GM18858 (cell line): ENCODE measurements around the gene LYSMD2.
"Not testable (repeated sequence)": the region's sequence is repeated elsewhere in the genome, so short reads cannot be mapped to it uniquely, and the experiment has no call there.

ENCODE experiments used
- ATAC-seq: cut with Tn5 transposase; IDR thresholded peaks from one replicate; pipeline ENCODE4 v1.9.1; 2021; ENCODE audit not compliant: unreplicated experiment

LYSMD2 gene

GRCh38 chr15:51737522-51738305, at the start of gene LYSMD2:
TSS of gene LYSMD2 (minus strand) at chr15:51737655. CDS start at chr15:51737622, 33 bp downstream.
- no peak for ATAC-seq

- ATAC-seq: not testable (repeated sequence)
Observed at GRCh38 chr15:51787130-51787529, 49.7 kb upstream of the LYSMD2 start.

DNA sequence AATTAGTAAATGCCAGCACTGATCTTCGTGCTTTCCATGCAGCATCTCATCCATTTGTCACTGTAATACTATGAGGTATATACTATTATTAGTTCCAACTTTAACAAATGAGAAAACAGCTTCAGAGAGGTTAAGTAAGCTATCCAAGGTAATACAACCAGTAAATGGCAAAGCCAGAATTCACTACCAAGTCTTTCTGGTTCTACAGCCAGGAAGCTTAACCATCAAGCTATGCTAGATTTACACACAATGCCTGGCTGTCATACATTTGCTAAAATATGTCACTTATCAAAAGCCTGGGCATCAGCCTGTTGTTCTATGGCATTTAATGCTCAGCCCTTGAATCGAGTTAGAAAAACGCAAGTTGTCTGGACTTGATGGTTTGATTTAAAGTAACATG, 46.5 kb upstream of the LYSMD2 start:
- ATAC-seq: no peak

GRCh38 chr15:51782357-51782896, 45.0 kb upstream of the LYSMD2 start:
- ATAC-seq: no peak

GRCh38 chr15:51781506-51781905, 44.1 kb upstream of the LYSMD2 start:
- no peak for ATAC-seq

DNA sequence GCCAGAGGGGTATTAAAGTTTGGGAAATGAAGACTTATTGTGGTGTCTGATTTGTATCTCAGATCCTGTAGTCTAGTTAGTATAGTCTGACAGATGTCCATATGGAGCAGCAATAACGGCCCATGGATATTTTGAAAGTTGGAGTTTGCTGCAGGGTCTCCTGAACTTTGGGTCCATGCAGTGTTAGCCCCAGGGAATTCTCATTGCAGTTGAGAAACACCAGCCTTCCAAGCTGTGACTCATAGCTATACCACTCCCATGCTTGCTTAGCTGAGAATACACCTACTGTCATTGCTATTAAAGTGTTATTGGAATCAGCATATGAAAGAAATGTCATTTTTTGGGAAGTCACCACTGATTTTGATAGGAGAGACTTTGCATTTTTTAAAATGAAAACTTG, 43.2 kb upstream of the LYSMD2 start:
- no peak for ATAC-seq

DNA sequence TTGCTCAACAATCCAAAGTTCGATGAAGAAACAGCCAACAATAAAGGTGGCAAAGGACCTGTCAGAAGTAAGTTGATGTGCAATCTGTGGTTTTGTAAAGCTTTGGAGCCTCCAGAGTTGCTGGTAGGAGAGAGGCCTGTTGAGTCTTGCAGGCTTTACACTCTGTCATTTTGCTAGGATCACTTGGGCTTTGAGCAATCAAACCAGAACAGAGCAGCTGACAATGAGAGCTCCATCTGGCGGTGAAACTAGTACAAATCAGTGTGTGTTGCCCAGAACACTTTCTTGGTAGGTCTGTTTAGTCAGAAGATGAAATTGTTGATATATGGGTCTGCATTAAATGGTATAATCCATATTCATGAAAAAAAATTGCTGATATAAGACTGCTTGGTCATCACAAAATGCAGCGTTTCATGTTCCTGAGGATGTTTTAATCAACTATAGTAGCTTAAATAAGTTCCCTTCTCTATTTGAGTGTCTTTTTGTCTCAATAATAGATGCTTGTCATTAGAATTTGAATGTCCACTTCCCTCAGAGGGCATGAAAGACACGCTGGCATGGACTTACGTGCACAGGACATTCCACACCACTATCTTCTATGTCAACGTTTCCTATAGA, 39.6 kb upstream of the LYSMD2 start:
- no peak for ATAC-seq

- ATAC-seq: no peak
Observed at GRCh38 chr15:51775967-51776816, 38.7 kb upstream of the LYSMD2 start.

DNA sequence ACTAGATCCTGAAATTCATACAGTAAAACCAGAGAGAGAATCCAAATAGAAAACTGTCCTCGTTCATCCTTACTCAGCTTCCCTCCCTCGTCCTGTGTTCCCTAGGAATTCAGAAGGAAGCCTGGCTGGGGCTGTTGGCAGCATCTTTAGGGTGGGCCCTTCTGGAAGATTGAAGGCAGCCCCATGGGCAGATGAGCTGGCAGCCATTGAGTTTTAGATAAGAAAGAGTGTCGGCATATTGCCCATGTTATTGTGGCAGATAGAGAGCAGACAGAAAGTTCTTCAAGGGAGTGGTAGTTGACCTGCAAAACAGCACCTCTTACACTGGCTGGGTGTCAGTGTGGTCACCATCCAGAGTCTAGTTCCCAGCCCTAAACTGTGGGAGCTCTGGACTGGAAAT, 37.5 kb upstream of the LYSMD2 start:
- ATAC-seq: no peak

DNA sequence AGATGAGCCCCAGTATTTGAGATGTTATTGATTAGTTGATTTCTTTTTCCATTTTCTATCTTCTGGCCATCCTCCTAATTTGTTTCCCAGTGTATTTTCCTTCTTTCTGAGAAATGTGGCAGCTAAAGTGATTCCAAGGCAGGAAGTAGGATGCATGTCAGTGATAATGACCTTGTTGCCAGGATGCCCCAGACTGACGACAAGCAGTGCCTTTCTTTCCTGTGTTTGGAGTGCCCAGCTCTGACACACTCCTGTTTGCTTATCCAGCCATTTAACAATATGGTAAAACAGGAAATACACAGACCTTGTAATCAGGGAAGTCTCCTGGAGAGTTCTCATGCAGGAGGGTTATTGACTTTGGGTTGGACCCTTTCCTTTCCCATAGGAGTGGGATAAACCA, 34.3 kb upstream of the LYSMD2 start:
- no peak for ATAC-seq

DNA sequence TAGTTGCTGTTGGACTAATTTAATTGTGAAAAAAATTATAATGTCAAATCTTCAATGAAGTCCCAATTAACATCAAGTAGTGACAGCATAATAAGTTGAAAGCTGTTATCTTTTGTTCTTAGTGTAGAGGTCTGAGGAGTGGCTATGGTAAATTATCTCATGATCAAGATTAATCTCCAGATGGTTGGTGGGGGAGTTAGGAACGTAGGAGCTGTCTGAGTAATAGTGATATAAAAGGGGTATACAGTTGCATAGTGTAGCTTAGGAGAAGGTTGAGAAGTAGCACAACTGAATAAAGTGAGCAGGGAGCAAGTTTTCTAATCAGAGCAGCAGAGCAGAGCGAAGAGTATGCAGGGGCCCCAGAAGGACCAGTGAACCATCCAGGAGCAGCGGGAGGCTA, 33.4 kb upstream of the LYSMD2 start:
- no peak for ATAC-seq

- no peak for ATAC-seq
Observed at GRCh38 chr15:51768018-51768417, 30.6 kb upstream of the LYSMD2 start.

GRCh38 chr15:51766341-51766740, 28.9 kb upstream of the LYSMD2 start:
- no peak for ATAC-seq

DNA sequence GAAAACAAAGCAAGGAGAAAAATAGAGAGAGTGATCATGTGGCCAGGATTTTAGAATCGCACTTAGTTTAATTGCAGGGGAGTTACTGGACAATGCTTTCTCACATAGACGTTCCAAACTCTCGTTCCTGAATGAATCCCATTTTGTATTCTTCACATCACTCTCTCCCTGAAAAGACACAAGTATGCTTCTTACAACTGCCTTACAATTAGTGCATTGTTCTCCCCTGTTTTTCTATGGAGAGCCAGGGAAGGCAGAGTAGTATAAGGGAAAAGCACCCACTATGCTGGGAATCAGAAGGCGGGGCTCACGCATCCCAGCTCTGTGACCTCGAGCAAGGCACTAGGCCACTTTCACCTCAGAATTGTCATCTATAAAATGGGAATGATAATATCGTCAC, 28.3 kb upstream of the LYSMD2 start:
- ATAC-seq: no peak

GRCh38 chr15:51760805-51761204, 23.4 kb upstream of the LYSMD2 start:
- ATAC-seq: no peak

DNA sequence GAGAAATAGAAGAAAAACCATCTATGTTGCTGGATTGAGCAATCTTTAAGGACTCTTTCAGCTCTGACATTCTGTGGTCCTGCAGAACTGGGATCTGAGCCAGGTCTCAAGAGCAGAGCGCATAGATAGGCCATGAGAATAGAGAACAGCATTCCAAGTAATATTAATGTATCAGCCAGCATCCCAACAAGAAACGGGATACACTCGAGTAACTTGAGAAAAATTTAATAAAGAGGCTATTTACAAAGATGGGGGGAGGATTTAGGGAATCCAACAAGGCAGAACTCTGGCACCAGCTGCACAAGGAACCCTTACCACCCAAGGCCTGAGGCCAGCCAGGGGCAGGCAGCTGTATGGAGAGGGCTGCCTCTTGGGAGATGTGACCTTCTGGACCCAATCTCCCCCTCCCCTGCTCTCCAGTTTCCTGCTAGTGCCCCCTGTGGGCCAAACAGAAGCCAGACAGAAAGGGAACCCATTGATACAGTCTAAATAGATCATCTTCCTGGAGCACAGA, 22.2 kb upstream of the LYSMD2 start:
- ATAC-seq: no peak

- ATAC-seq: no peak
Observed at GRCh38 chr15:51758645-51759044, 21.2 kb upstream of the LYSMD2 start.

GRCh38 chr15:51757450-51757849, 20.0 kb upstream of the LYSMD2 start:
- no peak for ATAC-seq

DNA sequence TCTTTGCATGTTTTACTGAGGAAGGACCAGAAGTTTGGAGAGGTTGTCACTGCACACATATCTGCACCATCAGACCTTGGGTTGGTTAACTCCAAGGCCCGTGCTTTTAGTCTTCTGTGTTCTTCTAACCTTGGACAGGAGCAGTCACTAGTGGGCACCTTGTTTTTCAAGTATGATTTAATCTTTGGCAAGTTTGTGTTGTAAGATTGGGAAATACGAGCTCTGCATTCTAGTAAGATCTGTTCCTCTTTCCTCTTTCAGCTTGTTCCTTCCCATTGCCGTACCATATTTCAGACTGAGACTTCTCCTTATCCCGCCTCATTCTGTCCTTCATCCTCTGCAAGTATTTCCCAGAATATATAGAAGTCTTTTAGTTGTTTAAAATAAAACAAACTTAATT, 19.0 kb upstream of the LYSMD2 start:
- no peak for ATAC-seq

GRCh38 chr15:51755790-51756189, 18.3 kb upstream of the LYSMD2 start:
- ATAC-seq: no peak

- ATAC-seq: no peak
Observed at GRCh38 chr15:51754267-51754666, 16.8 kb upstream of the LYSMD2 start.
